Measurements from ENCODE around the gene OR2T1. TPM values are rescaled to one million over a fixed set of nuclear protein-coding genes. Genes with fewer than 3 reads are reported as not detected.

The OR2T1 gene
- not detected in 5 replicates for total RNA-seq (2022; extraction: Qiagen RNA extraction)

GRCh38 chr1:248402748-248403147, at the start of gene OR2T1:
OR2T1 (plus strand) TSS chr1:248403048; CDS start chr1:248406148, 3,100 bp downstream.

GRCh38 chr1:248361121-248361715, 41.6 kb upstream of the OR2T1 start, which contains the start of gene OR2T4:
OR2T4 (plus strand) TSS chr1:248361665; CDS start chr1:248361665, 0 bp downstream.

GRCh38 chr1:248375446-248375845, 27.4 kb upstream of the OR2T1 start, which contains the start of gene OR2T6:
OR2T6 (plus strand) TSS chr1:248375746; CDS start chr1:248387609, 11,863 bp downstream.

GRCh38 chr1:248445399-248445798, 42.6 kb downstream of the OR2T1 start, which contains the start of gene OR2T2:
OR2T2 (plus strand) TSS chr1:248445637; CDS start chr1:248452798, 7,161 bp downstream.

Other genes starting within 250 kb of the OR2T1 start
- gene OR2M2, start 228.2 kb upstream of the OR2T1 start, total RNA-seq (2022; extraction: Qiagen RNA extraction): not detected in 5 replicates
- gene OR2M3, start 205.8 kb upstream of the OR2T1 start, total RNA-seq (2022; extraction: Qiagen RNA extraction): not detected in 5 replicates
- not detected in 5 replicates for gene OR2M4, start 171.6 kb upstream of the OR2T1 start, total RNA-seq (2022; extraction: Qiagen RNA extraction)
- not detected in 5 replicates for gene OR2T33, start 125.1 kb upstream of the OR2T1 start, total RNA-seq (2022; extraction: Qiagen RNA extraction)
- gene OR2T12, start 99.6 kb upstream of the OR2T1 start, total RNA-seq (2022; extraction: Qiagen RNA extraction): not detected in 5 replicates
- not detected in 5 replicates for gene OR2M7, start 78.5 kb upstream of the OR2T1 start, total RNA-seq (2022; extraction: Qiagen RNA extraction)
- gene OR14C36, start 54.3 kb upstream of the OR2T1 start, total RNA-seq (2022; extraction: Qiagen RNA extraction): not detected in 5 replicates
- not detected in 5 replicates for gene OR2T4, start 41.4 kb upstream of the OR2T1 start, total RNA-seq (2022; extraction: Qiagen RNA extraction)
- not detected in 5 replicates for gene OR2T6, start 27.3 kb upstream of the OR2T1 start, total RNA-seq (2022; extraction: Qiagen RNA extraction)
- not detected in 5 replicates for gene OR2T2, start 42.6 kb downstream of the OR2T1 start, total RNA-seq (2022; extraction: Qiagen RNA extraction)
- gene OR2T3, start 70.3 kb downstream of the OR2T1 start, total RNA-seq (2022; extraction: Qiagen RNA extraction): not detected in 5 replicates
- gene OR2T5, start 85.5 kb downstream of the OR2T1 start, total RNA-seq (2022; extraction: Qiagen RNA extraction): not detected in 5 replicates
- not detected in 5 replicates for gene OR2G6, start 105.0 kb downstream of the OR2T1 start, total RNA-seq (2022; extraction: Qiagen RNA extraction)
- gene OR2T29, start 159.7 kb downstream of the OR2T1 start, total RNA-seq (2022; extraction: Qiagen RNA extraction): not detected in 5 replicates
- not detected in 5 replicates for gene OR2T34, start 171.7 kb downstream of the OR2T1 start, total RNA-seq (2022; extraction: Qiagen RNA extraction)
- gene OR2T10, start 194.7 kb downstream of the OR2T1 start, total RNA-seq (2022; extraction: Qiagen RNA extraction): not detected in 5 replicates
- not detected in 5 replicates for gene OR2T11, start 232.0 kb downstream of the OR2T1 start, total RNA-seq (2022; extraction: Qiagen RNA extraction)
- not detected in 5 replicates for gene OR2T35, start 242.2 kb downstream of the OR2T1 start, total RNA-seq (2022; extraction: Qiagen RNA extraction)

All from A549 treated with AZD2906 at 1 μM for 4 hours (cell line).